ENCODE results near the gene CD37.
"Not testable (repeated sequence)": the region's sequence is repeated elsewhere in the genome, so short reads cannot be mapped to it uniquely, and the experiment has no call there.

Gene CD37

DNA sequence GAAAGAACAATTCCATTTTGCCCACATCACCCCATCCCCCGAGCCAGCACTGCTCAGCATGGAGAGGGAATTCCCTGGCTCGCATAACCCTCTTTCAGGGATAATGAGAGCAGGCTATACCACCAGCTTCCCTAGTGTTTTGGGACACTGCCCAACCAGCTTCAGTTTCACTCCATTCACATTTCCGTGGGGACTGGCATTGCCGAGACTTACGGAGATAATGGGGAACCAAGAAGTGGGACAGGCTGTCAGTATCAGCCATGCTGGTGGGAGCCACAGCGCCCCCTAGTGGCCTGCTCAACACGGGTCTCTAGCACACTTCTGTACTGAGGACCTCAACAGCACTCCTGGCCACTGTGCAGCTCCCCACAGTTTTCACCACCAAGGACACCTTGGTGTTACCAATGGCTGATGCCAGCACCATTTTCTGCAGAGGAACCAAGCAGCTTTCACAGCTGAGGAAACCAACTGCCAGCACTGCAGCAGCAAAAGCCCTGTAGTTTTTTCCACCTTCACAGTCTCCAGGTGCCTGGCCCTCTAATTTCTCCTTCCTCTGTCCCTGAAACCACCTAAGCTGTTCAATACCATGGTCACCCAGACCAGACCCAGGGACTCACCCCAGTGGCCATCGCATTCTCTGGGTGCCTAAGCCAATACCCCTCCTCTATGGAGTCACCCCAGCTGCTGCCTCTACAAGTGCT lies 33.9 kb upstream of the CD37 start:
- Histone ChIP-seq H3K27ac (no peak overlapping the region), H3K9me3 (ENCODE audit: low read depth, low read length) (peaks cover 5% of the 10 kb centered on the region; the same call in 1 of the 2 replicates), H3K9ac (ENCODE audit: insufficient read length) (no peak overlapping the region), H3K4me3 (peak overlapping the region; percentile 67), H3K36me3 (ENCODE audit: insufficient read depth, low read length) (no peaks in the 10 kb centered on the region)
- TF ChIP-seq FOXP2 (optimal IDR thresholded peaks at IDR 0.05; ENCODE audit: control extremely low read depth, extremely low read length, insufficient read depth): no peak
- no peak for TF ChIP-seq POLR2AphosphoS5 (IDR thresholded peaks at IDR 0.05; ENCODE audit: borderline replicate concordance, low read depth, low read length)
- TF ChIP-seq EZH2 (IDR thresholded peaks at IDR 0.05): no peak
- peak; percentile 52 for DNase-seq (ENCODE audit: low read depth, low spot score)

DNA sequence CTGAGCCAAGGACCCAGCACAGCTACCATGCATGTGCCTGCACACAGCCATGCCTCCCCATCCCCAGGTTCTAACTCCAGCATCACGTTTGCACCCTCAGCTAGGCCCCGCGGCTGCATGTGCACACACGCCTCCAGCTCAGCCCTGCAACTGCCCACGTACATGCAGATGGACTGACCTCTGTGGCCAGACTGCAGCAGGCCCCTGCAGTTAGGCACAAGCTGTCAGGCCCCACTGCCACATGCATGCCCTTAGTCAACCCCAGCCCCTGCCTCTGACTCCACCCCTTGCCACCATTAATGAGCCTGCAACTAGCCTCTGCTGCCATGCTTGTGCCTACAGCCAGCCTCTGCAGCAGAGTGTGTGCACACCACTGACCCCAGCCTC lies 33.3 kb upstream of the CD37 start:
- no peak for DNase-seq (ENCODE audit: low read depth, low spot score)
- TF ChIP-seq POLR2AphosphoS5 (IDR thresholded peaks at IDR 0.05; ENCODE audit: borderline replicate concordance, low read depth, low read length): no peak
- no peak for TF ChIP-seq FOXP2 (optimal IDR thresholded peaks at IDR 0.05; ENCODE audit: control extremely low read depth, extremely low read length, insufficient read depth)
- TF ChIP-seq EZH2 (IDR thresholded peaks at IDR 0.05): no peak
- Histone ChIP-seq H3K9me3 (ENCODE audit: low read depth, low read length) (peaks cover 5% of the 10 kb centered on the region; the same call in 1 of the 2 replicates), H3K36me3 (ENCODE audit: insufficient read depth, low read length) (no peaks in the 10 kb centered on the region), H3K9ac (ENCODE audit: insufficient read length) (no peak overlapping the region), H3K27ac (no peak overlapping the region), H3K4me3 (no peak overlapping the region)

DNA sequence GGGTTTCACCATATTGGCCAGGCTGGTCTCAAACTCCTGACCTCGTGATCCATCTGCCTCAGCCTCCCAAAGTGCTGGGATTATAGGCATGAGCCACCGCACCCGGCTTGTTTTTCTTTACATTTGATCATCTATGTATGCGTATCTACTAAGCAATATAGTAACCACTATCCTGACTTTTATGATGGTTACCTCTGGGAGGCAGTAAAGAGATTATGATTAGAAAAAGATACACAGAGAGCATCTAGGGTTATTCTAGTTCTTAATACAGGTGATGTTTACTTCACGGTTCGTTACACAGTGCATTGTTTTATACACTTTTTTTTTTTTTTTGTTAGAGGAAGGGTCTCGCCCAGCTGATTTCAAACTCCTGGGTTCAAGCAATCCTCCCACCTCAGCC lies 28.5 kb upstream of the CD37 start:
- not testable (repeated sequence) for H3K36me3 ChIP-seq (ENCODE audit: insufficient read depth, low read length); H3K9me3 ChIP-seq (ENCODE audit: low read depth, low read length); H3K9ac ChIP-seq (ENCODE audit: insufficient read length); H3K27ac ChIP-seq; H3K4me3 ChIP-seq; DNase-seq (ENCODE audit: low read depth, low spot score)

DNA sequence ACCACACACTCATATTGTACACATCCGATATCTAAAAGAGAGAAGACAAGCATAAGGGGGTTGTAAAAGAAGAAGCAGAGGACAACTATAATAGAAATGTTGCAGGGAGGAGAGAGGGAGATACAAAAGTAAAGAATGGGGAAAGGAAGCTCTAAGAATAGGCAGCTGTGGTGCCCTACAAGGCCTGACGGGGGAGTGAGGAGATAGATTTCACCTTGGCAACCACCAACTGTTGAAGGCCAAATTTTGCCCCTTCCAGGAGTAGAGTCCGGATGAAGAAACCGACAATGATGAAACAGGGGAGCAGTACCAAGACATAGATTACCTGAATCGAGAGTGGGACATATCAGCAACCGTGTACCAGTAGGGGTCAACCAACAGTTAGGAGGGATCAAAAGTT lies 26.1 kb upstream of the CD37 start:
- Histone ChIP-seq H3K9ac (ENCODE audit: insufficient read length) (no peak overlapping the region), H3K9me3 (ENCODE audit: low read depth, low read length) (no peaks in the 10 kb centered on the region), H3K4me3 (no peak overlapping the region), H3K27ac (no peak overlapping the region), H3K36me3 (ENCODE audit: insufficient read depth, low read length) (peaks cover 9% of the 10 kb centered on the region)
- no peak for DNase-seq (ENCODE audit: low read depth, low spot score)
- TF ChIP-seq EZH2 (IDR thresholded peaks at IDR 0.05): no peak
- no peak for TF ChIP-seq POLR2AphosphoS5 (IDR thresholded peaks at IDR 0.05; ENCODE audit: borderline replicate concordance, low read depth, low read length)
- no peak for TF ChIP-seq FOXP2 (optimal IDR thresholded peaks at IDR 0.05; ENCODE audit: control extremely low read depth, extremely low read length, insufficient read depth)

DNA sequence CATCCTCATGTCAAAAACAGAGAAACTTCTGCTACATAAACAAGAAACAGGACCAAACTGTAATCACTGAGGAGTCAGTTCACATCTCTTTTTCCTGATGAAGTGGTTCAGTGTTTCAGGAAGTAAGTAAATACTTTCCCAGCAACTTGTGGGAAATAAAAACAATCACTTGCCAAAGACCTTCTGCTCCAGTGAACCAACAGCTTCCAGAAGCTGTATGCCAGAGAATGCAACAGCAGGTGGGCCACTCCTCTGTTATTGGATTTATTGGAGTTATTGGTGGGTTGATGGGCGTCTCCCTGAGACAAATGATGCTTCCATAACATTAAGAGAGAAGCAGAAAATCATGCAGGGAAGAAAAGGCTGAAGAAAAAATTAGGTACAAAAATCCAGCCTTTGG lies 20.1 kb upstream of the CD37 start:
- no peak overlapping the region for H3K4me3 ChIP-seq
- H3K9ac ChIP-seq (ENCODE audit: insufficient read length): no peak overlapping the region
- no peaks in the 10 kb centered on the region for H3K9me3 ChIP-seq (ENCODE audit: low read depth, low read length)
- no peak overlapping the region for H3K27ac ChIP-seq
- no peak for DNase-seq (ENCODE audit: low read depth, low spot score)
- TF ChIP-seq EZH2 (IDR thresholded peaks at IDR 0.05) (no peak), FOXP2 (optimal IDR thresholded peaks at IDR 0.05; ENCODE audit: control extremely low read depth, extremely low read length, insufficient read depth) (no peak), POLR2AphosphoS5 (IDR thresholded peaks at IDR 0.05; ENCODE audit: borderline replicate concordance, low read depth, low read length) (no peak)
- H3K36me3 ChIP-seq (ENCODE audit: insufficient read depth, low read length): peaks cover 27% of the 10 kb centered on the region

DNA sequence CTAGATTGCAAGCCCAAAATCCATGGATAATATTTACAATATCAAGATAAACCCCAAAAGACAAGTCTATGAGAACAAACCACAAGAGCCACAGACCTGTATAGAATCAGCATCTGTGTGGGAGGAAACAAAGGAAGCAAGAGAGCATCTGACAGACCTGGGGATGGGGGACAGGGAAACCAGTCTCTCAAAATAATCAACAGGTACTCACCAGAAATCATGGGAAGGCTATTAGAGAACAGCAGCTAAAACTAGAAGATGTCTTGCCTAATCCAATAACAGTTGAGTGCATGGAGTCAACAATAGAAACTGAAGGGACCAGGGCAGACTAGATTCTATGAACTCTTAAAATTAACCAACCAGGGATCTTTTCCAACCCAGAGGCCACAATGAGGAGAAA lies 18.9 kb upstream of the CD37 start:
- Histone ChIP-seq H3K4me3 (no peak overlapping the region), H3K9ac (ENCODE audit: insufficient read length) (no peak overlapping the region), H3K27ac (no peak overlapping the region), H3K36me3 (ENCODE audit: insufficient read depth, low read length) (peaks cover 19% of the 10 kb centered on the region), H3K9me3 (ENCODE audit: low read depth, low read length) (no peaks in the 10 kb centered on the region)
- TF ChIP-seq POLR2AphosphoS5 (IDR thresholded peaks at IDR 0.05; ENCODE audit: borderline replicate concordance, low read depth, low read length) (no peak), FOXP2 (optimal IDR thresholded peaks at IDR 0.05; ENCODE audit: control extremely low read depth, extremely low read length, insufficient read depth) (no peak)
- DNase-seq (ENCODE audit: low read depth, low spot score): no peak

DNA sequence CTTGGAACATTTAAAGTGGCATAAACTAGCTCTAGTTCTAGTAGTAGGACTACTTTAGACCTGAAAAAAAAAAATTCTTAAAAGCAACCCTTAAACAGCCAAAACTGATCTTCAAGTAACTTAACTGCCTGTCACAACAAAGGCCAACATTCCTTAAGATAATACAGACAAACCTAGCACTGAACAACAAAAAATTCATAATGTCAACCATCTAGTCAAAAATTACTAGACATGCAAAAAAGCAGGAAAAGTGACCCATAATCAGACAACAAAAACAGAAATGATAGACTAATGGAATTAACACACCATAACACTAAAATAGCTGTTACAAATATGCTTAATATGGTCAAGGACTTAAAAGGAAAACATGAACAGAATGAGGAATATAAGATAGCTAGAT lies 16.9 kb upstream of the CD37 start:
- peaks cover 32% of the 10 kb centered on the region for H3K36me3 ChIP-seq (ENCODE audit: insufficient read depth, low read length)
- H3K27ac ChIP-seq: no peak overlapping the region
- 0 out of 2 replicates have a peak, but pooled peaks cover 5% of the 10 kb centered on the region for H3K9me3 ChIP-seq (ENCODE audit: low read depth, low read length)
- no peak overlapping the region for H3K4me3 ChIP-seq
- H3K9ac ChIP-seq (ENCODE audit: insufficient read length): no peak overlapping the region
- TF ChIP-seq FOXP2 (optimal IDR thresholded peaks at IDR 0.05; ENCODE audit: control extremely low read depth, extremely low read length, insufficient read depth) (no peak), POLR2AphosphoS5 (IDR thresholded peaks at IDR 0.05; ENCODE audit: borderline replicate concordance, low read depth, low read length) (no peak), EZH2 (IDR thresholded peaks at IDR 0.05) (no peak)
- no peak for DNase-seq (ENCODE audit: low read depth, low spot score)

DNA sequence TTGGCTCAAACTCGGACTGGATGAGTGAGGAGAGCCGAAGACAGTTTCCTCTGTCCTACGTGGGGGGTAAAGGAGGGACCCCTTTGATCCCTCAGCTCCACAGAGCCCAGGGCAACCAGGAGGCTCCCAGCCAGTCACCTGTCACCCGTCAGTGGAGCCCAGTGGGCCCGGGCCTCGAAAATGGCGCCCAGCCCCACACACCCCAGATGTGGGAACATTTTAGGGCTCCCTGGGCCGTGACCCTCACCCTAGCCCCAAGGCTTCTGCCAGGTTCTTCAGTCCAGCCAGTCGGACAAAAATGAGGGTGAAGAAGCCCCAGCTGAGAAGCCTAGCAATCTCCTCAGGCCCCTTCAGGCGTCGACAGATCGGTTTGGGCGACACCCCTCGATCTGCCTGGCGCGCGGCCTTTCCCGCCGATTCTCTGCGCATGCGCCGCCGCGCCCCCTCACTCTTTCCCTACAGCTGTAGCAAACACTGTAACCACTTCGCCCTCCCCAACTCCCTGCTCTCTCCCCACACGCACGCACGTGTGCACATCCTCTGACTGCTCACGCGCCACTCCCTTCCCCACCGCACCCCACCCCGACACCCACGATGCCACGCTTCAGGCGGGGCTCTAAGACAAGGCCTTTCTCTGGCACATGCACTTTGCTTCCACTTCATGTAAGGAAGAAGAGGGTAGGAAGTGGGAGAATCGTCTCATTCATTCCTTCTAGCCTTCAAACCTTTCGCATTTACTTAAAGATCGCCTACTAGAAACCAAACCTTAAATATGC lies 10.2 kb upstream of the CD37 start, which contains the start of gene SLC6A16:
SLC6A16 (minus strand) TSS at position 391 of the 776 bp plus-strand sequence. CDS start 13,844 bp downstream, outside the sequence.
- Histone ChIP-seq H3K9me3 (ENCODE audit: low read depth, low read length) (0 out of 2 replicates have a peak, but pooled peaks cover 5% of the 10 kb centered on the region), H3K27ac (no peak within 1 kb of the TSS), H3K9ac (ENCODE audit: insufficient read length) (no peak within 1 kb of the TSS), H3K36me3 (ENCODE audit: insufficient read depth, low read length) (peaks cover 18% of the 10 kb centered on the region), H3K4me3 (no peak within 1 kb of the TSS)
- no peak for TF ChIP-seq FOXP2 (optimal IDR thresholded peaks at IDR 0.05; ENCODE audit: control extremely low read depth, extremely low read length, insufficient read depth)
- TF ChIP-seq EZH2 (IDR thresholded peaks at IDR 0.05): no peak
- no peak for DNase-seq (ENCODE audit: low read depth, low spot score)

DNA sequence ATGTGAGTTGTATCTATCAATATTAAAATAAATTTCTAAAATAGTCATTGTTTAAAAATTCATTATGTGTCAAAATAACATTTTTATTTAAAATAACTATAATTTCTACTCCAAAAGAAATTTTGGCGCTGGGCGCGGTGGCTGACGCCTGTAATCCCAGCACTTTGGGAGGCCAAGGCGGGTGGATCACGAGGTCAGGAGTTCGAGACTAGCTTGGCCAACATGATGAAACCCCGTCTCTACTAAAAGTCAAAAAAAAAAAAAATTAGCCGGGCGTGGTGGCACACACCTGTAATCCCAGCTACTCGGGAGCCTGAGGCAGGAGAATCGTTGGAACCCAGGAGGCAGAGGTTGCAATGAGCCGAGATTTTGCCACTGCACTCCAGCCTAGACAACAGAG lies 9.4 kb upstream of the CD37 start:
- H3K9me3 ChIP-seq (ENCODE audit: low read depth, low read length); H3K9ac ChIP-seq (ENCODE audit: insufficient read length); H3K27ac ChIP-seq; DNase-seq (ENCODE audit: low read depth, low spot score); H3K4me3 ChIP-seq: not testable (repeated sequence)
- H3K36me3 ChIP-seq (ENCODE audit: insufficient read depth, low read length): peaks cover 18% of the 10 kb centered on the region
